ENCODE results near the gene SLC16A10.
"Not testable (repeated sequence)": the region's sequence is repeated elsewhere in the genome, so short reads cannot be mapped to it uniquely, and the experiment has no call there.

The SLC16A10 gene

DNA sequence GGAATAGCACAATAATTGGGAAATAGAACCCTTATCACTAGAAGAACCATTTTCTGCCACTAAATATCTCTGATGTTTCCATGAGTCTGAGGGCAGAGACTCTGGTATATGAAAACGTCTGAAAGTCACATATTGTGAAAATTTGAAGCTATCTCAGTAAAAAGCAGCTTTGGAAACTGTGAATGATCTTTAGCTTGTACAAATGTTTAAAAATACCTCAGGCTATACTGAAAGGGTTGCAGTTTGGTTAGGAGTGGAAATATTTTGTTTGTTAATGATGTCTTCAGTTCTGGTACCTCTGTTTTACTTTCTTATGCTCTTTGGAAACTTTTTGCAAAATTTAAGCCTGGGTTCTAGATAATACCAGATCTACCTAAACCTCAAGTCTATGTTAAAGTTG, 135.0 kb downstream of the SLC16A10 start:
- DNase-seq, result no peak

DNA sequence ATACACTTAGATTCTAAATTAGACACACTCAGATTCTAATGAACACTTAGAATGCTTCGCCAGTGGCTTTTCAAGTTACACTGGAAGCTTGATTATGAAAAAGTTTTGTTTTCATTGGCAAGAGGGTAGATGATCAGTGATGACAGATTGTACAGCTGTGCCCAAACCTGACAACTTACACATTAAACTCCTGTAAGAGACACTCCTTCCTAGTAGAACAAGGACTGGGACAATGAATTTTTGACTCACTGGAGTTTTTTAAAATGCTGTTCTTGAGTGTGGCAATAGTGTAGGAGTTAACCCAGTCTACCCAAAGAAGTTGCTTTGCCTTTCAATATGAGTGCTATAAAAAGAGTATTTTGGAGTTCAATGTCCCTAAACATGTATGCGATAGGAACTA, 140.8 kb downstream of the SLC16A10 start:
- no peak for DNase-seq

DNA sequence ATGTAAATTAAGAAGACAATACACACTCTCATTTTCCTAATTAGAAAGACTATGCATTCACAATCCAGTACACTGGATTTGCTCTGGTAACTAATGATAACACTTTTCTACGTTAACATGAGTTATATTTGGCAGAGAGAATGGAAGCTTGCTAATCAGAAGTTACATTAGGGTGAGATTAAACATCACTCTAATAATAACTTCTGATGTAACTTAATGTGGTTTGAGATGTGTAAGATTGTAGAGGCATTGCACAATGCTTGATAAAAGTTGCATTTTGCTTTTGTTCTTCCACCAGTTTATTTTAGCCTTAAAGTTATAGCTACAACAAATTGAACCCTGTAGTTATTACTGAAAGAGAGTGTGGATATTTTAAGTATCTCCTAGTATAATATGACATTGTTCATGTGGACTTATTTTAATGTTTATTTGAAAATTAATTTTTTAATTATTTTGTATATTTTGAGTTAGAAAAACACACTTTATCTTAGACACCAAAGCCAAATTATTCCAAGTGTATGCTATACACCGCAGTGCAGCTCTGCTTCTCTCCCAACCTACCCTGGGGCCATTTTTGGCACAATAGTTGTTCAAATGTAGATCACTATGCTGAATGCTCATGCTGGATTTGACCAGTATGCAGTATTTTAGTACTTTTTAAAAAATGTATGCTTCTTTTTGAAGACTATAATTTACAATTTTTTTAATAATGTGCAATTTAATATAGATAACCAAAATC, 143.2 kb downstream of the SLC16A10 start:
- DNase-seq, result no peak

DNA sequence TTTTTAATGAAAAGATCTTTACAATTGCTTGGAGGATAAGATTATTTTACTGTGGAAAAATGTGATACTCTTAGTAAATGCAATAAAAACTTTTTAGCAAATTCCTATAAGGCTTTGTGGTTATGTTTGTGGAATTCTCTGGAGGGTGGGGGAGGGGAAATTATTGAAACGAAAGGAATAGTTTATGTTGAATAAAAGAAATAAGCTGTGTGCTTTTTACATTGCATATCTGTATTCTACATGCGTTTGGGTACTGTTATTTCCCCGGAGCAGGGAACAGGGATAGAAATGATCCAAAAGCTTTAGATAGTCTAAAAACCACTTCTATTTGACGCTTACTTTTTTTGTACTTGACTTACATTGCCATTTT, 143.8 kb downstream of the SLC16A10 start:
- no peak for DNase-seq

DNA sequence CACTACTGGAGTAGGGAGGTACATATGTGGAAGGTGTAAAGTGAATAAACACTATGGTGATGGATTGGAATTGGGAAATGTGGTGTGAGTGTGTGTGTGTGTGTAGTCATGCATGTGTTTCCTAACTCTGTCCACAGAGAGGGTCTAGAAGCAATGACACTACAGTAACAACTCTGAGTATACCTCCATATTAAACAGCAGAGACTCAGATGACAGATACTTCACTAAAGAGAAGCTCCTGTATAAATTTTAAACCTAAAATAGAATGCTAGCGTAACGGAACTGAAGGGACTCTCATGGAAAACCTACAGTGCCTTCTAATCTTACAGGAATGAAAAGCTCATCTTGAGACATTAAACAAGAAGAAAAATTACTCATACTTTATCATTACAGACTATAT, 150.5 kb downstream of the SLC16A10 start:
- DNase-seq, result no peak

DNA sequence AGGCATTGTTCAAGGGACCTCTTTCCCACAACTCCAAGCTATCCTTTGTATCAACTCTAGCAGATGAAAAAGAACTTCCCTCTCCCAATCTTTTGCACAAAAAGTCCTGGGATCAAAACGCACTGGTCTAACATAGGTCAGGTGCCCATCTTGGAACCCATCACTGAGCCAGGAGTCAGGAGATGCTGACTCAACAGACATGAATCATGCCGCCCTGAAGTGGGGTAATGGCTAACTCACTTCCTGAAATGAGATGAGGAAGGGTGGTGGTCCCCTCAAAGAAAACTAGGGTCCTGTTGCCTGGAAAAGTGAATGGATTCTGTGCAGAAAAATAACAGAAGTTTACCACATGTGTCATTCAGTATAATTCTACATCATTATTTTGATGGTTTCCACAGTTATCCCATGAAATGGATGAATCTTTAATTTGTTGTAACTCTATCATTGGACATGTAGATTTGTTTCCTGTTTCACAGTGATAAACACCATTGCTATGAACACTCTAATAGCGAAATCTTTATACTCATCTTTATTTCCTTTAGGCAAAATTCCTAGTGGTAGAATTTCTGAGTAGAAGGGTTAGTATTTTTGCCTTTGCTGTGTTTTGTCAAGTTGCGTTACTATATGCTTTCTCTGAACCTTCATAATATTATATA, 151.3 kb downstream of the SLC16A10 start:
- DNase-seq, result no peak

DNA sequence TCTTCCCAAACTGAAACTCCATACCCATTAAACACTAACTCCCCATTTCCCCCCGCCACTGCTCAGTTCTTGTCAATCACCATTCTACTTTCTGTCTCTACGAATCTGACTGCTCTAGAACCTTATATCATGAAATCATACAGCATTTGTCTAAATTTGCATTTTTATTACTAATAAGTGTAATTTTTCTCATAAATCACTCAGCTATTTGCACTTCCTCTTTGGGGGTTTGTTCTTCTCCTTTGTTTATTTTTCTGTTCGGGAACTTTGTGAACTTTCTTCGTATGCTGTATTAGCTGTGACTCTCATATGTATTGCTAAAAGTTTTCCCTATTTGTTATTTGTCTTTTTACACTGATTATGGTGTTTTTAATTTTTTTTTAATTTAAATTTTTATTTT, 152.2 kb downstream of the SLC16A10 start:
- no peak for DNase-seq

DNA sequence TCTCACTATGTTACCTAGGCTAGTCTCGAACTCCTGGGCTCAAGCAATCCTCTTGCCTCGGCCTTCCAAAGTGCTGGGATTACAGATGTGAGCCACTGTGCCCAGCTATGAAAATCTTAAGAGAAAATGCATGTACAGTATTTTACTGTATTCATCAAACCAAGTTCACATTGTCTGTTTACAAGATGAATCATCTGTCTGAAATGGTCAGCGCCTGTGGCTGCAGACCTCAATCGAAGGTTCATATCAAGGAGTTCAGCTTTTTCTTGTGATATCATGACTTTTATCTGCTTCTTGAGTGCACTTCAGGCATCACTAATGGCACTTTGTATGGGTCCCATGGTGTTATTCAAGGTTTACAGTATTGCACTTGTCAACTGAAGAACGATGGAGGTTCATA, 155.1 kb downstream of the SLC16A10 start:
- DNase-seq, result no peak

DNA sequence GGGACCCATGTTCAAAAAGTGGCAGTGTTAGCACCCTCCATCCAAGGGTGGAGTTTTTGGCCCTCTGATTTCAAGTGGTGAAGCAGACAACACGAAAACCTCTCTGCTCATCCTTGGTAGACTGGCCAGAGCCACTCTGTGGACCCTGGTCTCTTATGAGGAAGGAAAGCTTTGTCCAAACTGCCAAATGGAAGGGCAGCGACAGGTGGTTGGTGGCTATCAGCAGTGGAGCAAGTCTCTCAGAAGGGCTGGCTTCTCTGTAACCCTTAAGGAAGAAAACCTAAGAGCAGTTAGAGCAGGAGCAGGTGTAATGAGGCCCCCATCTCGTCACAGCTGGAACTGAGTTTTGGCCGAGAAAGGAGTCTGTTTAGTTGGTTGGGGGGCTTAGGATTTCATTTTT, 155.8 kb downstream of the SLC16A10 start:
- DNase-seq, result no peak

DNA sequence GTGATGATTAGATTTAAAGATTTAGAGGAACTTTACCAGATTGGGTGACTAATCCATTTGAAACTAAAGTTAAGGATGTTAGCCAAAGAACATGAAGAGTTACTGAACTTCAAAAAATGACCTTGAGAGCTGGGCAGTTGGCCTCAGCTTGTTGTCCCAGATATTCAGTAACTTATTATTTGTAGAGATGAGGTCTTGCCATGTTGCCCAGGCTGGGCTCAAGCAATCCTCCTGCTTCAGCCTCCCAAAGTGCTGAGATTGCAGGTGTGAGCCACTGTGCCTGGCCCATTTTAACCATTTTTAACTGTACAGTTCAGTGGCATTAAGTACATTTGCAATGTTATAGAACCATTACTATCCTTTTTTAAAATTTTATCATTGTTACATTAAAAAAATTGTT, 161.5 kb downstream of the SLC16A10 start:
- DNase-seq, result no peak

DNA sequence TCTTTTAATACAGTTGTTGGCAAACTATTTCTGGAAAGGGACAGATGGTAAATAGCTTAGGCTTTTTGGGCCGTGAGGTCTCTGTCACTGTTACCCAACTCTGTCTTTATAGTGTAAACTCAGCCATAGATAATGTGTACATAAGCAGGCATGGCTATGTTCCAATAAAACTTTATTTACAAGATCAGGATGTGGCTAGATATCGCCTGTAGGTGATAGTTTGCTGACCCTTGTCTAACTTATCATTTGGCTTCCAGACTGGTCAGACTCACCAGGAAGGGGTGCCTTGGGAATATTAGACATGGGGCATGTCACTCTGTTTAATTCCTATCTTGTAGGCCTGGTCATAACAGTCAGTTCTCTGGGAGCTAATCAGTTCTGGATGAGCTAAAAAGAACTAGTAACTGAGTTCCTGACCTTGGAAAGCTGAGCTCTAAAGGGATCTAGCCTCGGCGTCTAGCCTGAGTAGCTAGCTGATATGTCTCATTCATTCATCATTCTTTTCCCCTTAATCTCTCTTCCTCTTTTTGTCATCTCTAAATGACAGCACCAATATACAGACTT, 163.6 kb downstream of the SLC16A10 start:
- DNase-seq, result no peak

DNA sequence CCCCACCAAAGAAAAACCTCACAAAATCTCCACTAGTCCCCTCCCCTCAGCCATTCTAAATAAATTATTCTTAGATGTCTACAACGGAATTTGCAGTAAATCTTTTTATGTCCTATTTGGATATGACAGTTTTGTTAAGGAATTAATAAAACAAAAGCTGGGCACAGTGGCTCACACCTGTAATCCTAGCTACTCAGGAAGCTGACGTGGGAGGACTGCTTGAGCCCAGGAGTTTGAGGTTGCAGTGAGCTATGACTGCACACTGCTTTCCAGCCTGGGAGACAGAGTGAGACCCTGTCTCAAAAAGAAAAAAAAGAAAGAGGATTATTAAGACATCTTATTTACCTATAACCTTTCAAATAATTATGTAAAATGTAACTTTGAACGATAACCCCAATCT, 165.4 kb downstream of the SLC16A10 start:
- no peak for DNase-seq

DNA sequence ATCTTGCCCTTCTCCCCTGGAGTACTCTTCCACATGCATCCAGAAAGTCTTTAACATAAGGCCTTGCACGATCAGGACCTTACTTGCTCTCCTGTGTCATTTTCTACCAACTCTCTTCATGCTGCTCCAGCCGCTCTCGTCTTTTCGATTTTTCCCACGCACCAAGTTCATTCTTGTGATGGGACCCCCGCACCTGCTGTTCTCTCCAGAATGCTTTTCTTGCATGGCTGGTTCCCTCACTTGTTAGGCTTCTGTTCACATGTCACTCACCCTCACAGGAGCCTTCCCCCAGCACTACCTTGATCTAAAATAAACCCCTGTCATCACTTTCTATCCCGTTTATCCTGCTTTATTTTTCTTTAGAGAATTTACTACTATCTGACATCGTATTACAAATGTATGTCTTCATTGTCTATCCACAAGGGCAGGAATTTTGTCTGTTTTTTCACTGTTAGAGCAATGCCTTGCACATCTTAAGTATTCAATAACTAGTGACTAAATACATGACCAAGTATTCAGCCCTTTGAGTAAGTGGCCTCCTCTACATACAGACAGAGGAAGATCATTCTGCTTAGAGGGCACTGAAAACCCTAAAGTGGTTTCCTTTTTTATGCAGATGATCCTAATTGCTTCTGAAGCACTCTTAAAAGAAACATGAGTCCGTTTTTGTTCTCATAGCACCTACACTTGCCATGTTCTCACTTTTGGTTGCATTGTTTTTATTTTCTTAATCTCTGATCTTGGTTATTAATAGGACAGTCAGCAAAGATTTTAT, 166.9 kb downstream of the SLC16A10 start:
- DNase-seq, result no peak

DNA sequence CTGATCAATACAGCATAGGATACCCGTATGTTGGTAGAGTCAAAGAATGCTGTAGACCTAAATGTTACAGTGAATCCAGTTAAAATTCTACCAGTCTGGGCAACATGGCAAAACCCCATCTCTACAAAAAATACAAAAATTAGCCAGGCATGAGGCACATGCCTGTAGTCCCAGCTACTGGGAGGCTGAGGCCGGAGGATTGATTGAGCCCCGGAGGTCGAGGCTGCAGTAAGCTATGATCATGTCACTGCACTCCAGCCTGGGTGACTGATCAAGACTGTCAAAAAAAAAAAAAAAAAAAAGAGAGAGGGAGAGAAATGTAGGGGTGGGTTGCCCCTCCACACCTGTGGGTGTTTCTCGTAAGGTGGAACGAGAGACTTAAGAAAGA, 167.5 kb downstream of the SLC16A10 start:
- DNase-seq, result no peak

DNA sequence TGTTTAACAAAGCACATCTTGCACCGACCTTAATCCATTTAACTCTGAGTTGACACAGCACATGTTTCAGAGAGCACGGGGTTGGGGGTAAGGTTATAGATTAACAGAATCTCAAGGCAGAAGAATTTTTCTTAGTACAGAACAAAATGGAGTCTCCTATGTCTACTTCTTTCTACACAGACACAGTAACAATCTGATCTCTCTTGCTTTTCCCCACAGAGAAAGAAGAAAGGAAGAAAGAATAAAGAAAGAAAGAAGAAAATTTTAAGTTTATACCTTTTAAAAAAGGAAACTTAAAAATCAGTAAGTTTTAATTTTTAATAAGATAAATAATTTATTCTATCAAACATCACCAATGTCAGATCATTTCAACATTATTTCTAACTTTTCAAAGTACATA, 168.5 kb downstream of the SLC16A10 start:
- not testable (repeated sequence) for DNase-seq

DNA sequence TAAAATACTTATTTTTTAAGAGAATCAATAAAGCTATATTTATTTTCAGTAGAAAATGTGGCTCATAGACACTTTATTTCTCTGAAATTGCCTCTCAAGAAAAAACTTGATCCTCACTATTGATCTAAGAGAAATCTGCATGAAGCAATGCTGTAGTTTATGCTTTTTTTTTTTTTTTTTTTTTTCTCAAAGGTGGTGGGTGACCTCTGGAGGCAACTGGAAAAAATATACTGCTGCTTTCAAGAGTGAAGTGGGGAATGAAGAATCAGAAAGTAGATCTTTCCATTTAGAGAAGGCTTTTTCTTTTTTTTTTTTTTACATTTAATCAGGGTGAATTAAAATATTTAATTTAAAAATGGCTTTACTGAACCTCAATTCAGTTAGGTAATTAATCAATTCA, 169.3 kb downstream of the SLC16A10 start:
- no peak for DNase-seq

DNA sequence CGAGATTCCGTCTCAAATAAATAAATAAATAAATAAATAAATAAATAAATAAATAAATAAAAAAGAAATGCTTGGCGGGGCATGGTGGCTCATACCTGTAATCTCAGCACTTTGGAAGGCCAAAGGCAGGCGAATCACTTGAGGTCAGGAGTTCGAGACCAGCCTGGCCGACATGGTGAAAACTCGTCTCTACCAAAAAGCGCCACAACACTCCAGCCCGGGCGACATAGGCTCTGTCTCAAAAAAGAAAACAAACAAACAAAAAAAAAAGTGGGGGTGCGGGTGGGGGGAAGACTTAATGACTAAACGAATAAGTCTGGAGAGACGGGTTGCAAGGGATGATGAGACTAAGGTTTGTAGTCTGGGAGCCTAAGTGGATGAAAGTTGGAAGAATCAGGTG, 170.7 kb downstream of the SLC16A10 start:
- no peak for DNase-seq

DNA sequence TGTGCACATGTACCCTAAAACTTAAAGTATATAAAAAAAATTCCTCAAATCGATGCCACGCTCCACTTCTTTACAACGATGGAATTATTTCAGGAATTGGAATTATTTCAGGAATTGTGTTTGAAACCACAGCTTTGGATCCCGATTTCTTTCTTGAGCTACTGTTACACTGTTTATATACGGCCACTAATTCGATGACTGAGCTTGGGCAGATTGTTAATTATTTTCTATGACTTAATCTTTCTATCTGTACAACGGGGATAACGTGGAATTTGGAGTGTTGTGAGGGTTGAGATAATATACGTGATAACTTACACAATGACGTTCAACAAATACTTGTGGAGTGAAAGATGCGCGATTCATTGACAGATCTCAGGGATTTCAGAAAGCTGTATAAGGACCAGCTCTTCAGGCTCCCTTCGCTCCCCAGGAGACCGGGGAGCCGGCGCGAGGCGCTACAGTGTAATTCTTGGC, 171.3 kb downstream of the SLC16A10 start:
- DNase-seq, result no peak

DNA sequence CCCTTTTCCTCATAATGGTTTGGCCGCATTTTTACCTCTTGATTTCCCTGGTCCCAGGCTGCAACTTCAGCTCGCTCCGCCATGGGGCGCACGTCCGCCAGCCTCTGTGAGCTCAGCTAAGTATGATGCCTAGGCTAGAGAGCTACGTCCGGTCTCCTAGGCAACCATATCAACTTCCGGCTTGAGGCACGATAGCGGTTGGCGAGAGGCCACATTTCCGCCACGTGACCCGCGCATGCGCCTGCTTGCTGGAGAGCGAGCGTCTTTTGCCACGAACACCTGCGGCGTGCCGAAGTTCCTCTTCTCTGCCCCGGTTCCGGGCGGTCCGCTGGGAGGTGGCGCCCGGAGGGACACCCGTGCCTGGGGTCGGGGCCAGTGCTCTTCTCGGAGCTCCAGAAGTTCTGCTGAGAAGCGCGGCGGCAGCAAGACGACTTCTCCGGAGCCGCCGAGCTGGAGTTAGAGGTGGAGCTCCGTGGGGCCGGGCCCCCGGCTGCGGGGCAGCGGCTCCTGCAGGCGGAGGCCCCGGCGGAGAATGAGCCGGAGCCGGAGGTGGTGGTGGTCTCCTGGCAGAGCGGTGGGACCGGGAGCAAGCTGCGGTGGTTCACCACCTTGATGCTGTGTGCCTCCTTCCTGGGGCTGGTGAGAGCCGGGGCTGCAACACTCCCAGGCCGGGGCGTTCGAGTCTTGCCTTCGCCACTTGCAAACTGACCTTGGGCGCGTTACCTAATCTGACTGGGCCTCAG, 172.0 kb downstream of the SLC16A10 start:
- peak; percentile 97 for DNase-seq

DNA sequence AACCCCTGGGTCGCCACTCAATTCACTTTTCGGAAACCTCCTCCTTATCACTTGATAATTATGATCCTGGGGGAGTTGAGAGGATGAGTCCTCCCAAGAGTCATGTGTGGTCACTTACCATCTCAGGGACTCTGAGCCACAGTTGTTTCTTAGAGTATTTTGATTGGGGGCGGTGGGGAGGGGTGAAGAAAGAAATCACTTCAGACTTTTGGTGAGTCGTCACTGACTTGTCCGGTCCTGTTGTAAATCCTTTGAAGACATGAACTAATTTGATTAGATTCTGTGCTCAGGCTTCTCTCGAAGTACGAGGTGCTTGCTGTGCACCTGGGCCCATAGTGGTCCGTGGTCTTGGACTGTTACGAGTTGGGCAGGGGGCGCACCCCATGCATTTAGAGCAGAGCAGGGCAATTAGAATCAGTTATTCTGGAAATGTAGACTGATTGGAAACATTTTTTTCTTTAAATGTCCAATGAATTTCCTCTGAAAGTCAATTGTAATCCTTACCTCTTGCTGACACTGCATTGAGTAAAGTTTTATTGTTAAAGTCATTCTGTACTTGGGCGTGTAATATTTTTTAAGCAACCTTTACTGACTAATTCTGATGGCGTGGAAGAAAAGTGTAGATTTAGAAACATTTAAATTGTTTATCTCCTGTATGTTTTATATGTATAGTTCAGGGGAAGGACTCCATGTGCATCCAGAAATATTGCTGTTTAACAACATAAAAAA, 173.4 kb downstream of the SLC16A10 start:
- DNase-seq, result no peak

DNA sequence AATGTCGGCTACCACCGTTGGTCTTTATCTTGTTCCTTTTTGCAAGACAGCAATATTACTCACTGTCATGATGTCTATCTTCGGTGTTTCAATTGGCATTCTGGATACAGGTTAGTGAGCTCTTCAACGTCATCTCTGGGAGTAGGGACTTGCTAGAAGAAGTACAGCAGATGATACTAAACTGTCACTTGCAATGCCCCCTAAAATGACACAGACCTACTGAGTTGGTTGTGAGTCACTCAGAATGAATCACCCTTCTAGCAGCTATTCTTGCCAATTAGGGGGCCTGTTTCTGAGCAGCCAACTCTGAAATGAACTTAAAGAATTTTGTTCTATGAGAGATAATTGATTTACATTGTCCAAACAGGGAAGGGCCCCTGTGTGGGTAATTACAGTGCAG, 176.5 kb downstream of the SLC16A10 start:
- no peak for DNase-seq

DNA sequence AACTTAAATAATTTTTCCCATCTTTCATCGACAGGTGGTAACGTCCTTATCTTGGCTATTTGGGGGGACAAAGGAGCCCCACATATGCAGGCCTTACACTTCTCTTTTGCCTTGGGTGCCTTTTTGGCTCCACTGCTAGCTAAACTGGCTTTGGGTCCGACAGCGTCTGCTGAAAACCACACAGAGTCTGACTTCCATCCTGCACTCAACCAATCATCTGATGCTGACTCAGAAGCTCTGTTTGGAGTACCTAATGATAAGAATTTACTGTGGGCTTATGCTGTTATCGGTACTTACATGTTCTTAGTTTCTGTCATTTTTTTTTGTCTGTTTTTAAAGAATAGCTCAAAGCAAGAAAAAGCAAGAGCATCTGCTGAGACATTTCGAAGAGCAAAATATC, 178.5 kb downstream of the SLC16A10 start:
- no peak for DNase-seq

All from NCI-H1092 (cell line).